IMR-90 (cell line): ENCODE results near the gene COX17. TPM values are rescaled to one million over a fixed set of nuclear protein-coding genes. Genes with fewer than 3 reads are reported as not detected.

Experiments
- ATAC-seq: fragments of 200-7000 bp; cut with Tn5 transposase; 2 replicates; pipeline ENCODE4 v1.9.1; 2020; ENCODE audit warnings: low read depth, mild to moderate bottlenecking, moderate library complexity
- BruUV-seq: library from RNA; stranded (reverse); fragments of 400-500 nt; replicated peaks from 2 replicates; lab custom pipeline; 2021; lab: Mats Ljungman, UMichigan
- CTCF ChIA-PET: fragments of 300-600 bp; formaldehyde crosslinking; extraction: SDS; loops from one replicate; lab custom pipeline; 2021; ENCODE audit warnings: antibody characterized with exemption; lab: Yijun Ruan, JAX
- POLR2A ChIA-PET: fragments of 300-600 bp; sonication (Branson Sonifier 250); formaldehyde crosslinking; loops from one replicate; lab custom pipeline; 2022; ENCODE audit warnings: antibody characterized with exemption; ENCODE audit not compliant: unreplicated experiment; lab: Charles Lee
- DNase-seq: peaks from one replicate; pipeline ENCODE4 v3.0.0; 2013
- H2AFZ ChIP-seq: replicated peaks from 2 replicates; pipeline ENCODE3; 2013; ENCODE audit warnings: low read length, mild to moderate bottlenecking; ENCODE audit not compliant: poor library complexity
- H2AK5ac ChIP-seq: 2 replicates; pipeline ENCODE4 v1.6.1; 2013; ENCODE audit warnings: low read depth, low read length, inconsistent platforms
- H2AK9ac ChIP-seq: replicated peaks from 2 replicates; pipeline ENCODE3; 2013; ENCODE audit warnings: mild to moderate bottlenecking, low read depth, low read length, moderate library complexity; ENCODE audit not compliant: poor library complexity
- H2BK120ac ChIP-seq: 2 replicates; pipeline ENCODE4 v1.6.1; 2013; ENCODE audit warnings: low read depth, low read length, inconsistent platforms
- H2BK15ac ChIP-seq: 3 replicates; pipeline ENCODE4 v1.6.1; 2013; ENCODE audit warnings: low read depth, low read length, inconsistent platforms
- H2BK20ac ChIP-seq: 2 replicates; pipeline ENCODE4 v1.6.1; 2013; ENCODE audit warnings: low read depth, mild to moderate bottlenecking, inconsistent platforms, low read length, moderate library complexity
- H2BK5ac ChIP-seq: 2 replicates; pipeline ENCODE4 v1.6.1; 2013; ENCODE audit warnings: mild to moderate bottlenecking, low read depth, low read length, inconsistent platforms; ENCODE audit not compliant: poor library complexity, severe bottlenecking
- H3K14ac ChIP-seq: replicated peaks from 2 replicates; pipeline ENCODE4 v1.6.1; 2013; ENCODE audit warnings: low read depth, low read length, inconsistent platforms
- H3K18ac ChIP-seq: 2 replicates; pipeline ENCODE4 v1.6.1; 2013; ENCODE audit warnings: low read depth, low read length, control low read depth
- H3K23ac ChIP-seq: 2 replicates; pipeline ENCODE4 v1.6.1; 2013; ENCODE audit warnings: low read depth, low read length, inconsistent platforms
- H3K27ac ChIP-seq: 2 replicates; pipeline ENCODE4 v1.5.1; 2013; ENCODE audit warnings: mild to moderate bottlenecking, control low read depth, low read length; ENCODE audit not compliant: insufficient read depth
- H3K27me3 ChIP-seq: 2 replicates; pipeline ENCODE4 v1.6.1; 2013; ENCODE audit warnings: low read length; ENCODE audit not compliant: control insufficient read depth, insufficient read depth
- H3K36me3 ChIP-seq: 2 replicates; pipeline ENCODE4 v1.6.1; 2013; ENCODE audit warnings: low read length, mixed read lengths; ENCODE audit not compliant: control insufficient read depth, insufficient read depth
- H3K4ac ChIP-seq: 2 replicates; pipeline ENCODE4 v1.6.1; 2013; ENCODE audit warnings: low read depth, low read length, inconsistent platforms
- H3K4me1 ChIP-seq: 2 replicates; pipeline ENCODE4 v1.6.1; 2013; ENCODE audit warnings: low read length, mixed read lengths; ENCODE audit not compliant: control insufficient read depth, insufficient read depth
- H3K4me2 ChIP-seq: 2 replicates; pipeline ENCODE4 v1.6.1; 2013; ENCODE audit warnings: low read depth, mild to moderate bottlenecking, control low read depth, low read length, moderate library complexity
- H3K4me3 ChIP-seq: 2 replicates; pipeline ENCODE4 v1.5.1; 2013; ENCODE audit warnings: low read depth, mild to moderate bottlenecking, control low read depth, low read length, moderate library complexity; ENCODE audit not compliant: insufficient read depth
- H3K56ac ChIP-seq: 2 replicates; pipeline ENCODE4 v1.6.1; 2013; ENCODE audit warnings: low read length, inconsistent platforms; ENCODE audit not compliant: insufficient read depth; ENCODE audit errors: extremely low read depth
- H3K79me1 ChIP-seq, 2 experiments: 2 replicates each; pipeline ENCODE4 v1.6.1; 2013; ENCODE audit warnings: low read length in 2 of 2, inconsistent platforms in 1 of 2, low read depth in 1 of 2
- H3K9ac ChIP-seq: 2 replicates; pipeline ENCODE4 v1.6.1; 2013; ENCODE audit warnings: low read depth, low read length, control low read depth
- H3K9me1 ChIP-seq: 2 replicates; pipeline ENCODE4 v1.6.1; 2013; ENCODE audit warnings: low read length, inconsistent platforms; ENCODE audit not compliant: insufficient read depth
- H3K9me3 ChIP-seq: 2 replicates; pipeline ENCODE4 v1.6.1; 2013; ENCODE audit warnings: low read length; ENCODE audit not compliant: control insufficient read depth, insufficient read depth
- H4K20me1 ChIP-seq: 2 replicates; pipeline ENCODE4 v1.6.1; 2013; ENCODE audit warnings: low read length, inconsistent platforms; ENCODE audit not compliant: insufficient read depth
- H4K5ac ChIP-seq: 2 replicates; pipeline ENCODE4 v1.6.1; 2013; ENCODE audit warnings: mild to moderate bottlenecking, low read depth, low read length, control low read depth
- H4K8ac ChIP-seq, 2 experiments: 2 replicates each; pipeline ENCODE4 v1.6.1; 2013; ENCODE audit warnings: low read depth in 2 of 2, low read length in 2 of 2, control low read depth in 1 of 2, inconsistent platforms in 1 of 2
- H4K91ac ChIP-seq: 2 replicates; pipeline ENCODE4 v1.6.1; 2013; ENCODE audit warnings: low read depth, low read length, inconsistent platforms; ENCODE audit not compliant: insufficient read depth
- BHLHE40 ChIP-seq: fragments of 150-350 bp; IDR thresholded peaks from 2 replicates; pipeline ENCODE4 v1.6.1; 2016; ENCODE audit warnings: mild to moderate bottlenecking, low read depth, low read length
- CEBPB ChIP-seq: IDR thresholded peaks from 2 replicates; pipeline ENCODE4 v1.6.1; 2012; ENCODE audit warnings: low read depth, low read length, improper control_type of control experiment
- CHD1 ChIP-seq: IDR thresholded peaks from 2 replicates; pipeline ENCODE4 v1.6.1; 2012; ENCODE audit warnings: low read depth, low read length, improper control_type of control experiment
- FOS ChIP-seq: fragments of 150-350 bp; IDR thresholded peaks from 2 replicates; pipeline ENCODE4 v1.6.1; 2016; ENCODE audit warnings: low read depth, low read length
- MXI1 ChIP-seq: IDR thresholded peaks from 2 replicates; pipeline ENCODE4 v1.6.1; 2012; ENCODE audit warnings: low read depth, mild to moderate bottlenecking, low read length, moderate library complexity, borderline replicate concordance
- POLR2A ChIP-seq: IDR thresholded peaks from 2 replicates; pipeline ENCODE4 v1.6.1; 2012; ENCODE audit warnings: mild to moderate bottlenecking, low read depth, low read length
- RAD21 ChIP-seq: IDR thresholded peaks from 2 replicates; pipeline ENCODE4 v1.6.1; 2012; ENCODE audit warnings: low read length, improper control_type of control experiment
- RCOR1 ChIP-seq: IDR thresholded peaks from 2 replicates; pipeline ENCODE4 v1.6.1; 2012; ENCODE audit warnings: mild to moderate bottlenecking, low read length, improper control_type of control experiment; ENCODE audit not compliant: insufficient replicate concordance
- RFX5 ChIP-seq: IDR thresholded peaks from 2 replicates; pipeline ENCODE4 v1.8.0; 2012; ENCODE audit warnings: low read depth, mild to moderate bottlenecking, low read length, moderate library complexity
- SMC3 ChIP-seq: fragments of 150-350 bp; IDR thresholded peaks from 2 replicates; pipeline ENCODE4 v1.6.1; 2016; ENCODE audit warnings: low read depth, mild to moderate bottlenecking, antibody characterized with exemption, low read length, moderate library complexity
- WGBS, 2 experiments: methylation state at CpG; one replicate each; pipeline versions ENCODE4 v1.1.5 to v1.1.7; 2013; ENCODE audit warnings: missing lambda C conversion rate in 2 of 2; ENCODE audit not compliant: insufficient read length in 1 of 2; ENCODE audit errors: extremely low coverage in 2 of 2; 5-methylcytosine and 5-hydroxymethylcytosine counted together
- dilution Hi-C: fragments of 300-500 bp; cut with HindIII; formaldehyde crosslinking; loops from one replicate; pipeline ENCODE4 v1.14.3; 2018; ENCODE audit warnings: low sequenced_read_pairs; ENCODE audit not compliant: unreplicated experiment
- in situ Hi-C: fragments of 300-500 bp; cut with MboI; formaldehyde crosslinking; loops from 3 replicates; pipeline ENCODE4 v1.14.3; 2019; ENCODE audit warnings: low sequenced_read_pairs, inconsistent platforms, mixed read lengths
- intact Hi-C: fragments of 100-400 bp; cut with micrococcal nuclease; formaldehyde crosslinking; loops from 2 replicates; pipeline ENCODE4 v1.10.0; 2022
- polyA plus RNA-seq, 3 experiments: library from polyadenylated mRNA; depleted of rRNA; stranded (reverse); fragments of >200 nt; gene quantifications; 2 replicates each; pipeline ENCODE4 v1.2.3, GENCODE V29; 2012; ENCODE audit warnings: low replicate concordance in 1 of 3
- total RNA-seq: library from RNA; depleted of rRNA; stranded (reverse); fragments of >200 nt; gene quantifications from 2 replicates; pipeline ENCODE4 v1.2.3, GENCODE V29; 2012
- TF ChIP-seq, protein P1 (sequence below): conservative IDR thresholded peaks from 2 replicates; pipeline ENCODE4 v1.5.1; 2012; ENCODE audit warnings: mild to moderate bottlenecking, low read depth, low read length, improper control_type of control experiment

Gene COX17
- total and polyA plus RNA-seq, 2 of the 4 experiments (the other 2 are of a cell fraction), result 2.0 to 24.5 TPM

DNA sequence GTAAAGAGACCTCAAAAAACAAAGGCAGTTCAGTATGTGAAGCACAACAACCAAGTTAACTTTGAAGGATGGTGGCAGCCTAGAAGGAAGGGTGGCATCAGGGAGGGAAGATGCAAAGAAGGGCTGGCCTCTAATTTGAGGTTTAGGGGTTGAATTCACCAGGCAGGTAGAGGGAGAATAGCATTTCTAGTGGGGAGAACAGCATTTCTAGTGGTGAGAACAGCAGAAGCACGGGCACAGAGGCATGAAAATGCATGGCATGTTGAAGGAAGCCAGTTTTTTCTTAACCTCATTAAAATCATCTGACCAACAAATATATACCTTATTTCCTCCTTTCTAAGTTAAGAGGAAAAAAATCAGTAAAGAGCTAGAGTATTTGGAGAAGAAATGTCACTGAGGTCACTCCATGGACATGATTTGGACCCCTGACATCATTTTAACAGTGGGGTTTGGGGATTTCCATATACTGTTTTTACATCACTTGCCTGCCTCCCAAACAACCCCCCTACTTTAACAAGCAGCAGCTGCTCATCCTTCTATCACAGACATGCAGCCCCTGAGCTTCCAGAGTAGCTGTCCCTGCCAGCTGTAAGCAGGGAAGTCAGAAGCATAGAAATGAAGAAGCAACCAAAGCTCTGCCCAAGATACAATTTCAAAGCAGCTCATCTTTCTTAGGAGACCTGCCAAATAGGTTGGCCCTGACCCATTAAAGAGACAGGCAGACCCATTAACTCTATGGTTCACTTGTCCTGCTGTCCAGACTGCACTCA is 14.4 kb downstream of the COX17 start:
- H2BK15ac ChIP-seq, result no peak overlapping the region
- no peak overlapping the region for H3K4me2 ChIP-seq
- H3K14ac ChIP-seq, result no peak overlapping the region
- H2AFZ ChIP-seq, result no peak overlapping the region
- no peak overlapping the region for H3K56ac ChIP-seq
- no peak overlapping the region for H3K27ac ChIP-seq
- H3K23ac ChIP-seq, result no peak overlapping the region
- ATAC-seq, result peak; percentile 78
- H4K8ac ChIP-seq, result no peak overlapping the region
- in situ Hi-C loops, result no loop called here
- H3K18ac ChIP-seq, result no peak overlapping the region; the same call in 1 of the 2 replicates
- no peaks in the 10 kb centered on the region for H3K9me3 ChIP-seq
- H4K91ac ChIP-seq, result no peak overlapping the region
- no CpG with 5 or more reads among the region's 1 CpG for WGBS, 2 experiments
- no peaks in the 10 kb centered on the region for H3K27me3 ChIP-seq
- peaks cover 2% of the 10 kb centered on the region; the same call in 1 of the 2 replicates for H3K4me1 ChIP-seq
- H3K4ac ChIP-seq, result no peak overlapping the region
- no peak overlapping the region for H3K4me3 ChIP-seq
- CTCF ChIA-PET, result no interaction called here
- H4K5ac ChIP-seq, result no peak overlapping the region; the same call in 1 of the 2 replicates
- no peak overlapping the region for H2BK5ac ChIP-seq
- no peak overlapping the region for H2AK5ac ChIP-seq
- no peak overlapping the region for H2BK120ac ChIP-seq
- peak; percentile 49 for DNase-seq
- no peak overlapping the region for H2BK20ac ChIP-seq
- POLR2A ChIA-PET, result no interaction called here
- no peak overlapping the region for H3K9ac ChIP-seq
- H3K36me3 ChIP-seq, result no peaks in the 10 kb centered on the region
- no peaks in the 10 kb centered on the region for H3K79me1 ChIP-seq
- no peak overlapping the region for H2AK9ac ChIP-seq
- TF ChIP-seq BHLHE40 (no peak), CHD1 (no peak), CEBPB (no peak), RFX5 (no peak), RCOR1 (no peak), MXI1 (no peak), SMC3 (no peak), FOS (no peak), RAD21 (no peak), POLR2A (no peak)
- TF ChIP-seq, protein P1, sequence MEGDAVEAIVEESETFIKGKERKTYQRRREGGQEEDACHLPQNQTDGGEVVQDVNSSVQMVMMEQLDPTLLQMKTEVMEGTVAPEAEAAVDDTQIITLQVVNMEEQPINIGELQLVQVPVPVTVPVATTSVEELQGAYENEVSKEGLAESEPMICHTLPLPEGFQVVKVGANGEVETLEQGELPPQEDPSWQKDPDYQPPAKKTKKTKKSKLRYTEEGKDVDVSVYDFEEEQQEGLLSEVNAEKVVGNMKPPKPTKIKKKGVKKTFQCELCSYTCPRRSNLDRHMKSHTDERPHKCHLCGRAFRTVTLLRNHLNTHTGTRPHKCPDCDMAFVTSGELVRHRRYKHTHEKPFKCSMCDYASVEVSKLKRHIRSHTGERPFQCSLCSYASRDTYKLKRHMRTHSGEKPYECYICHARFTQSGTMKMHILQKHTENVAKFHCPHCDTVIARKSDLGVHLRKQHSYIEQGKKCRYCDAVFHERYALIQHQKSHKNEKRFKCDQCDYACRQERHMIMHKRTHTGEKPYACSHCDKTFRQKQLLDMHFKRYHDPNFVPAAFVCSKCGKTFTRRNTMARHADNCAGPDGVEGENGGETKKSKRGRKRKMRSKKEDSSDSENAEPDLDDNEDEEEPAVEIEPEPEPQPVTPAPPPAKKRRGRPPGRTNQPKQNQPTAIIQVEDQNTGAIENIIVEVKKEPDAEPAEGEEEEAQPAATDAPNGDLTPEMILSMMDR, result no peak
- H4K20me1 ChIP-seq, result no peaks in the 10 kb centered on the region
- no TSS peak for BruUV-seq
- no peaks in the 10 kb centered on the region for H3K9me1 ChIP-seq
- dilution Hi-C loops, result no loop called here
- intact Hi-C loops, result no loop called here
